ENCODE data around the gene TARBP1. TPM values are rescaled to one million over a fixed set of nuclear protein-coding genes. Genes with fewer than 3 reads are reported as not detected.

TARBP1 gene
- total RNA-seq, 1 donor from 2014 or later: 32.4 TPM

GRCh38 chr1:234509457-234510328 is 30.7 kb upstream of the TARBP1 start:
- H3K27me3 Mint-ChIP-seq (ENCODE audit: unreplicated experiment): peaks cover 6% of the 10 kb centered on the region
- H3K27ac Mint-ChIP-seq (ENCODE audit: unreplicated experiment): peak overlapping the region; percentile 97
- H3K4me3 Mint-ChIP-seq (ENCODE audit: unreplicated experiment): peak overlapping the region; percentile 78
- TF ChIP-seq CTCF (IDR thresholded peaks at IDR 0.05; ENCODE audit: partially characterized antibody, unreplicated experiment): no peak
- H3K36me3 Mint-ChIP-seq (ENCODE audit: unreplicated experiment): no peaks in the 10 kb centered on the region
- peaks cover 4% of the 10 kb centered on the region for H3K9me3 Mint-ChIP-seq (ENCODE audit: unreplicated experiment)
- no peak for DNase-seq
- H3K4me1 Mint-ChIP-seq (ENCODE audit: low read depth, unreplicated experiment): peaks cover 12% of the 10 kb centered on the region

DNA sequence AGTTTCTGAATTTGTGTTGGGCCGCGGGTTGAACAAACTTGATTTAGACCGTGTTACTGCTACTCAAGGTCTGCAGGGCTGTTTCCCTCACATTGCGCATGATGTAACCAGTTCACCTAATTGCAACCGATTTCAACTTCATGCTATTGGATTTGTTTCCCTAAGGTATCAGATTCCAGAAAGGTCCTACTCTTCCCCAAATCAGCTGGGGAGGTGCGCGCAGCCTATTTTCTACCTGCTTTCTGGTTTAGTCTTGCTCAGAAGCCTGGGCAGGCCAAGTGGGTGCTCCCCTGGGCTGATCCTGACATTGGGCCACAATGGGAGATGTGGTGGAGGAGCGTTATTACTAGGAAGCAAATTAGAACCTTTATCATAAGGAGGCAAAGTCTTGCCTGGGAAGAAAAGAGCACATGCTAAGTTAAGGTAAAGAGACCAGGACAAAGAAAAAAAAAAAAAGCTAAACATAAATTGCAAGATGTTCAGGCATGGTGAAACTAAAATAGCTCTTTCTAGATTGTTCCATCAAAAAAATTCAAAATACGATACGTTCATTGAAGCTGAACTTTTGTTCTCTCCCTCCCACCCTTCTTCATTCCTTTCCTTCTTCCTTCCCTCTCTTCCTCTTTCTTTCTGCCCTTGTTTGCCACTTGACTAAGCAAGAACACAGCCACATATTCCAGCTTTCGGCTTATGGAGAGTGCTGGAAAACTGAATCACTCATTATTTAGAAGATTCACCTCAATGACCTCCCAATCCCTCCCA is 28.8 kb upstream of the TARBP1 start:
- DNase-seq: no peak
- Mint-ChIP-seq H3K4me1 (ENCODE audit: low read depth, unreplicated experiment) (peaks cover 12% of the 10 kb centered on the region), H3K36me3 (ENCODE audit: unreplicated experiment) (no peaks in the 10 kb centered on the region), H3K27ac (ENCODE audit: unreplicated experiment) (peak overlapping the region; percentile 29), H3K27me3 (ENCODE audit: unreplicated experiment) (peaks cover 6% of the 10 kb centered on the region), H3K9me3 (ENCODE audit: unreplicated experiment) (peaks cover 3% of the 10 kb centered on the region), H3K4me3 (ENCODE audit: unreplicated experiment) (no peak overlapping the region)
- TF ChIP-seq CTCF (IDR thresholded peaks at IDR 0.05; ENCODE audit: partially characterized antibody, unreplicated experiment): no peak

GRCh38 chr1:234507089-234507488 is 28.1 kb upstream of the TARBP1 start:
- Mint-ChIP-seq H3K4me1 (ENCODE audit: low read depth, unreplicated experiment) (peaks cover 12% of the 10 kb centered on the region), H3K27ac (ENCODE audit: unreplicated experiment) (no peak overlapping the region), H3K4me3 (ENCODE audit: unreplicated experiment) (no peak overlapping the region), H3K9me3 (ENCODE audit: unreplicated experiment) (peaks cover 3% of the 10 kb centered on the region), H3K36me3 (ENCODE audit: unreplicated experiment) (no peaks in the 10 kb centered on the region), H3K27me3 (ENCODE audit: unreplicated experiment) (peaks cover 6% of the 10 kb centered on the region)
- DNase-seq: no peak
- TF ChIP-seq CTCF (IDR thresholded peaks at IDR 0.05; ENCODE audit: partially characterized antibody, unreplicated experiment): no peak

DNA sequence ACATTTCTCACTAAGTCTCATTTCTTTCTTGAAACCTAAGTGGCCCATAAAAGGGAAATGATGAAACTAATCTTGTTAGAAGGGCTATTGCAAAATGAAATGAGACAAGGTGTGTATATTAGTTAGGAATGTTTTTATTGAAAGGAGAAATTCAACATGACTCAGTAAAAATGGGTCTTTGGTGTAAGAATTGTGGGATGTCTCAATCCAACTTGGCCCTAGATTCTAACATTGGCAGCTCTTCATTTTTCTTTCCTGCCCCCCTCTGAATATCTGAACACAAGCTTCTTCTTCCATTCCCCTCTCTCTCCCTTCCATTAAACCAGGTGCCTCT is 26.8 kb upstream of the TARBP1 start:
- peaks cover 3% of the 10 kb centered on the region for H3K9me3 Mint-ChIP-seq (ENCODE audit: unreplicated experiment)
- H3K36me3 Mint-ChIP-seq (ENCODE audit: unreplicated experiment): no peaks in the 10 kb centered on the region
- H3K4me3 Mint-ChIP-seq (ENCODE audit: unreplicated experiment): no peak overlapping the region
- H3K4me1 Mint-ChIP-seq (ENCODE audit: low read depth, unreplicated experiment): peaks cover 19% of the 10 kb centered on the region
- peaks cover 3% of the 10 kb centered on the region for H3K27me3 Mint-ChIP-seq (ENCODE audit: unreplicated experiment)
- TF ChIP-seq CTCF (IDR thresholded peaks at IDR 0.05; ENCODE audit: partially characterized antibody, unreplicated experiment): no peak
- H3K27ac Mint-ChIP-seq (ENCODE audit: unreplicated experiment): no peak overlapping the region
- DNase-seq: no peak
